NCI-H2227 treated with DMSO at 0.1 percent for 48 hours (cell line): ENCODE results near the gene PRKAR1B.

Experiments
- DNase-seq: peaks from one replicate; lab custom pipeline; 2025; lab: John Stamatoyannopoulos, UW

The PRKAR1B gene

GRCh38 chr7:739983-740942, 13.2 kb upstream of the PRKAR1B start:
- DNase-seq, result no peak

- DNase-seq, result no peak
Measured at GRCh38 chr7:739455-739982, 12.4 kb upstream of the PRKAR1B start.

- no peak for DNase-seq
Measured at GRCh38 chr7:738723-739454, 11.8 kb upstream of the PRKAR1B start.

- DNase-seq, result no peak
Measured at GRCh38 chr7:738241-738640, 11.2 kb upstream of the PRKAR1B start.

- no peak for DNase-seq
Measured at GRCh38 chr7:734808-735207, 7.7 kb upstream of the PRKAR1B start.

- no peak for DNase-seq
Measured at GRCh38 chr7:734214-734613, 7.1 kb upstream of the PRKAR1B start.

GRCh38 chr7:732556-732955, 5.5 kb upstream of the PRKAR1B start:
- DNase-seq, result no peak

GRCh38 chr7:732094-732541, 5.0 kb upstream of the PRKAR1B start:
- no peak for DNase-seq

GRCh38 chr7:731440-732085, 4.5 kb upstream of the PRKAR1B start:
- no peak for DNase-seq

GRCh38 chr7:730501-731439, 3.7 kb upstream of the PRKAR1B start:
- DNase-seq, result no peak

- no peak for DNase-seq
Measured at GRCh38 chr7:729140-730000, 2.3 kb upstream of the PRKAR1B start.

GRCh38 chr7:728602-729001, 1.5 kb upstream of the PRKAR1B start:
- no peak for DNase-seq

GRCh38 chr7:727806-728460, 852 bp upstream of the PRKAR1B start:
- no peak for DNase-seq

- DNase-seq, result no peak
Measured at GRCh38 chr7:726854-727103, 302 bp downstream of the PRKAR1B start.

- peak; percentile 79 for DNase-seq
Measured at GRCh38 chr7:726084-726853, 812 bp downstream of the PRKAR1B start, which contains the start of gene DNAAF5. DNAAF5 (plus strand) TSS chr7:726699; CDS start chr7:726721, 22 bp downstream.

GRCh38 chr7:725223-726005, 1.7 kb downstream of the PRKAR1B start:
- no peak for DNase-seq

GRCh38 chr7:724298-724697, 2.8 kb downstream of the PRKAR1B start:
- no peak for DNase-seq

- DNase-seq, result no peak
Measured at GRCh38 chr7:723541-723940, 3.5 kb downstream of the PRKAR1B start.
